Superior temporal gyrus (tissue), 1 donor: ENCODE measurements around the gene DTNB.

ENCODE experiments used
- DNase-seq: peaks from one replicate; pipeline ENCODE4 v3.0.0-alpha.2; 2016; ENCODE audit errors: extremely low spot score

DTNB gene

DNA sequence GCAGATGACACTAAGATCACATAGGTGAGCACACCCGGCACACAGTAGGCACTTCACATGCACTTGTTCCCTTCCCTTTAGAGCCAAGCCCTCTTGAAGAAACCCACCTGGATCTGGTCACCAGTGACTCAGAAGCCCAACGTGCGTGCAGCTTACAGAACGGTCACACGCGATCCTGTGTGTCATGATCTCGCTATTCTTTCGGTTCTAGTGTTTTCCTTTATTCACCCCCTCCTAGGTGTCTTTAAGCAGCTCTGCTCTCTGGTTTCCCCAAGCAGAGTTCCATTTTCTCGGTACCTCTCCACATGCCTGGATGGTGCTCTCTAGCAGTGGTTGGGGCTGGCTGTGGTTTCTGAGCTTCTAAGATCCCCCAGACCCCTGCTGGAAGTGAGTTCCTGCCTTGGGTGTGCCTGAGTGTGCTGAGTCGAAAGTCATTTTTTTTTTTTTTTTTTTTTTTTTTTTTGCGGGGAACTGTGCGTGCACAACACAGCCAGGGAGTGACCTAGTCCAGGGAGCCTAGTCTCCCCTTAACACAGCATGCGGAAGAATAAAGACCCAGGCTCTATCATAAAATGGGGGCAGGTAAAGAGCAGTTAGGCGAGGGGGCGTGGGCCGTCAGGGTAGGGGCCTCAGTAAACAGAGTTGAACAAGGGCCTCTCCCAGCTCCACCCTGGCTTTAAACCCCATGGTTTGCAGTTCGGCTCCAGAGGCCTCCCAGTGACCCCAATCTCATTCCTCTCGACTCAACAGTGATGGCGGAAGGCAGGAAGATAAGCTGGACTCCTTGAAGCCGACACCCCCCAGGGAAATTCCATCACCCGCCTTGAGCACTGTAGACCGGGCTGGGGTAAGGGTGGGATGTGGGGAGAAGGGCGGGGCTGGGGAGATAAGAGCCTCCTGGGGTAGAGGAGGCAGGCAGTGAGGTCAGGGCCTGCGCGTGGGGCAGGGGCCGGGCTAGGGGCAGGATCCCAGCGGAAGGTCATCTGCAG lies 301.8 kb downstream of the DTNB start:
- no peak for DNase-seq

DNA sequence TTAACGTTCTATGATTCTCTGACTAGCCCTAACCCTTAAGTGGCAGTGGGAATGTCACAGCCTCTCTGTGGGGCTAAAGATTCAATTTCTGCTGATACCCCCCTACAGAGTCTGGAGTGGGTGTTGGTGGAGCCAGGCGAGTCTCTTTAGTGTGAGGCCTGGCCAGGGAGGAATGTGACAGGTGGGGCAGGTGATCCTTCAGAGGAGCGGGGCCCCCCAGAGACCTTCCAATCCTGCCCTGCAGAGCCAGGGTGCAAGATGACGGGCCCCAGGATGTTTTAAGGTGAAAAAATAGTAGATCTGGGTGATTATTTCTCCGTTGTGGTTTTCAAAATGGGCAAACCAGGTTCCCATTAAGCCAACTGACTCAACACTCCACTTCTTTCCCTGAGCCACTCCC lies 303.5 kb downstream of the DTNB start:
- no peak for DNase-seq

DNA sequence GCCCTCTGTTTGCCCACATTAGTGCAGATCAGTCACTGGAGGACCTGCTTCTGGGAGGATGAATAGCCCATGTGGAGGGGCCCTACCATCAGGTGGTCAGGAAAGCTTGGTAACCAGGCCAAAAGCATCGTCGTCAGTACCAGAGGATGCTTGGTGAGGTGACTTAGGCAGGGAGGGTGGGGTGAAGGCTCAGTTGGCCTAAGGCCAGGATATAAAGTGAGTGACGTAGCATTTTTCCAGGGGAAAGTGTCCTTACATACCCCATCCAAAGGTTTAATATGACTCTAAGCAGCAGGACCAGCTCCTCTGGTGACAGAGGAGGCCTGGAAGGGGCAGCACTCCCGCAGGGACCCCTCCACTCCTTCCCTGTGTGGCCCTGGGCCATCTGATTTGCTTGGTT lies 303.9 kb downstream of the DTNB start:
- DNase-seq = no peak

DNA sequence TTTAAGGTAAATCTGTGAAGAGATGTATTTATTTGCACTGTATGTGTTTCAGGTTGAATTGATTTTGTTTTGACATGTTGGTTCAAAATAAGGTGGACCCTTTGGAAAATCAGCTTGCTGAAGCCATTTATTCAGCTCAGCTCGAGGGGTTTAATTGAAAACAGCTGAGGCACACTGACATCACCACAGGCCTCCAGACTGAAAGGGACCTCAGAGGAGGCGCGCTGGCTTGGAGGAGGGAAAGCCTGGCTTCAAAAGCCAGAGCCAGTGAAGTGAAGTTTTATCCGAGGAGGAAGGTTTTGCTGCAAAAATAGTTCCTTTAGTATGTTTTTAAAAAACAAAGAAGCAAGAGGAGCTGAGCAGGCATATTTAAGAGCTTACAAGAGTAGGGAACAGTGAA lies 304.7 kb downstream of the DTNB start:
- no peak for DNase-seq

DNA sequence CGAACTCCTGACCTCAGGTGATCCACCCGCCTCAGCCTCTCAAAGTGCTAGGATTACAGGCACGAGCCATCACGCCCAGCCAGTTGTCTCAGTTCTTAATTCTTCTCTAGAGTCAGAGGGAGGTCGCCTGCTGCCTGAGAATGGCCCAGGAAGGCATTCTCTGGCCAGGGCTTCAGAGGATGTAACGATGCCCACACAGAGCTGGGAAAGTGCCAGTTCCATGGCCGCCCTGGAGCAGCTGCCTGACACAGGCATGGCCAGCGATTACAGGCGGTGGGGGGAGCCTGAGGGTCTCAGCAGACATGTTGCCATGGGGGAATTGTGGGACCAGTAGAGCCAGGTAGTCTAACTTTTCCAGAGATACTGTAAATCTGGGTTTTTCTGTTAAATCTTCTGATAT lies 306.1 kb downstream of the DTNB start:
- DNase-seq = no peak

DNA sequence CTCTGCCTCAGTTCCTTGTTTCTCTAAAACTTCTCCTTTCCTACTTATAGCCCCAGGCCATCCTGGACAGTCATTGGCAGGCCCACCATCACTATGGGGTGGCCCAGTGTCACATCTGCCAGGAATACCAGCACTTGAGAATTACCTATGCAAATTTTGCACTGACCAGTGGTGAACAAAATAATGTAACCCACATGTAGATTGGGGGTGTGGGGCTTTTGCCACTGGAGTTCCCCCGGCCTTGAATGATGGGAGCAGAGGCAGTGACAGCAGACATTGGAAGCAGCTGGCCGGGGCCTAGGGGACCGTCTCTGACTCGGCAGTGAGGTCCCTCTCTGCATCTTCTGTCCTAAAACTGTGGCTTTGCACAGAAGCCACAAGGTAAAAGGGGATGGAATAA lies 306.7 kb downstream of the DTNB start:
- DNase-seq = no peak

DNA sequence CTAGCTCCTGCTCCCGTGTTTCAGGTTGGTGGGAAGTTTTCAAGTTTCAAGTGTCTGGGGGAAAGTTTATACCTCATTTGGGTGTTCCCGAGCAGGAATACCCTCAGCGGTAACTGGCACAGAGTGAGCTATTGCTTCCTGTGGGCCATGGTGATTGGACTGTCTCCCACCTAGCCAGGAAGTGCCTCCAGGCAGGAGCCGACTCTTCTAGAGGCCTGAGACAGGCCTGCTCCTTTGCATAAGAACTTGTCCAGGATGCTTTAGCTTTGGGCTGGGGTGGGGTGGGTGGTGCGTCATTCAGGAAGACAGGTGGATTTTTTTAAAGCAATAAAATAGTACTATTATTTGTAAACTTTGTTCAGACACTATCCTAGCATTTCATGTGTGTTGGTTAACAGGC lies 308.1 kb downstream of the DTNB start:
- no peak for DNase-seq

DNA sequence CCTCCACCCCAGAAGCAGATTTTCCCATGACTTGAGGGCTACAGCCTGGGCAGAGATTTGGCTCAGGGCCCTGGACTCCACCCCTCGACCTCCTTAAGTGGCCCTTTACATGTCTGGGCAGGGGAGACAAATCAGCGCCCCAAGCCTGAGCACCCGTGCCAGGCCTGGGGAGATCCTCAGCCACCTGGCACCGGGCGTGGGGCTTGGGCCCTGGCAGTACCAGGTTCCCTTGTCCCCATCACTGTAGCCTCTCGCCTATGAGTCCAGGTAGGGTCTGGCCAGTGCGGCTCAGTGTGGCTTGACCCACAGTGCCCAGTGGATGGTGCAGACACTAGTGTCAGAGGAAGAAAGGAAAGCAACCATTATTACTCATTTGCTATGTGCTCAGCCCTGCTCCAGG lies 309.6 kb downstream of the DTNB start:
- DNase-seq = no peak

DNA sequence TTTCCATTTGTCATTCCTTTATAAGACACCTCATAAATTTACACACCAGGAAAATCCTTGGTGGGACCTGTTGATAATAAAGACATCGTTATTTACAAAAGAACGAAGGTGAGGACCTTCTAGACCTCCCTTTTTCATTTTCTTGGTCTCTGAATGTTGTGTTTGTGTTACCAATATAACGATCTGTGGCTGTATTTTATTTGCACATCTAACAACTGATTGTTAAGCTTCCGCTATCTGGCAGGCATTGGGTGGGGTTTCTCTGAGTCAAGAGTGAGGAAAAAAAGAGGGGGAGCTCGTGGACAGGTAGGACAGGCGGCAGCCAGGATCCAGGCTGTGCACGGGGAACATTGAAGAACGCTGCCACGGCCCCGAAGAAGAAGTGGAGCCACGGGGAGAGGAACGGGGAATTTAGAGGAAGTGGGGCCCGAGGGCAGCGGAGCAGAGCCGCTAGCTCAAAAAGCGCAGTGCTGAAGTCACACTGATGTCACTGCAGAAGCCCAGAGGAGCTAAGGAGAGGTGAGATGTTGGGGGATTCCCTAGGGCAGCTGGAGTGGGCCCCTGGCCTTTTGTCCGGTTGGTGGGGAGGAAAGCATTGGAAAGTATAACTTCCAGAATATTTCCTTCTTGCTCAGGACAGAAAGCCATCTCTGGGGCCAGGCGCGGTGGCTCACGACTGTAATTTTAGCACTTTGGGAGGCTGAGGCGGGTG lies 310.8 kb downstream of the DTNB start:
- no peak for DNase-seq

DNA sequence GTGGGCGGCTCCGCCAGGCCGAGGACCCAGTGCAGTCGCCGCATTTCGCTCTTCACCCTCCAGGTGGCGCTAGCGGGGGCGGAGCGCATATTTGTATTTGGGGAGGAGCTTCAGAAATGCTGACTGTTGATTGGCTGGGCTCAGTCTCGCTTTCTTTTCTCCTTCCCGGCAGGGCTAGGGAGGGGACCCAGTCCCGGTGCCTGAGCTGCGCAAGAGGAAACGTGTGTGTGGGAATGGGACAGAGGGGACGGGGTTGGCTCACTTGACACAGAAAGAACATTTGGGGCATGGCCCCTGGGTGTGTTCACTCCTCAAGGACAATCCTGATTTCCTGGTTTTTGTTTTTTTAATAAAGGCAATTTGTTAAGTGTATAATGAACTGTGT lies 311.3 kb downstream of the DTNB start:
- DNase-seq = peak; percentile 98

DNA sequence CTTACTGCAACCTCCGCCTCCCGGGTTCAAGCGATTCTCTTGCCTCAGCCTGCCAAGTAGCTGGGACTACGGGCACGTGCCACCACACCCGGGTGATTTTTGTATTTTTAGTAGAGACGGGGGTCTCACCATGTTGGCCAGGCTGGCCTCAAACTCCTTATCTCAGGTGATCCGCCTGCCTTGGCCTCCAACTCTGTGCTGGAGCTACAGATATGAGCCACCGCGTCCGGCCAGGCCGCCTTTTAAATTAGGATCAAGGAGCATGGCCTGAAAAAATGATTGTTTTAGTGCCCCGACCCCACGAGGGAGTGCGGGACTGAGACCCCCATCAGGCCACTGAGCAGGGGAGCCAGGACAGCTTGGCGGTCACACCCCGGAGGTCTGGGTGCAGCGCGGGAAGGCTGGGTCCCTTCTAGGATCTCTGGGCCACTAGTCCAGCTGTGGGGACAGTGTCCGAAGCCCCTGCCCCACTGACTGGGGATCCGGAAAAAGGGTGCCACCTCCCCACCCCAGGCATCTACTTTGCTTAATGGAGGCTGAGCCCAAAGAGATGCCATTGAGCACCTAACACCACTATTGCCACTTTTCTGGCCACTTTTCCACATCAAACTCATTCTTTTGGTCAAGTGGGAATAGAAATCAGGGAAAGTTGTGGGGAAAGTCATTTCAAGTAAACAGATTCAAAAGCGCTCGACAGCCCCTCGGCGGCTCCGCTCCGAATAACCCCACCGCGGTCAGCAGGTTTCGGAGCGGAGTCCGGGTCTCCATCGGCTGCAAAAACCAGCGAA lies 311.9 kb downstream of the DTNB start:
- DNase-seq = no peak

DNA sequence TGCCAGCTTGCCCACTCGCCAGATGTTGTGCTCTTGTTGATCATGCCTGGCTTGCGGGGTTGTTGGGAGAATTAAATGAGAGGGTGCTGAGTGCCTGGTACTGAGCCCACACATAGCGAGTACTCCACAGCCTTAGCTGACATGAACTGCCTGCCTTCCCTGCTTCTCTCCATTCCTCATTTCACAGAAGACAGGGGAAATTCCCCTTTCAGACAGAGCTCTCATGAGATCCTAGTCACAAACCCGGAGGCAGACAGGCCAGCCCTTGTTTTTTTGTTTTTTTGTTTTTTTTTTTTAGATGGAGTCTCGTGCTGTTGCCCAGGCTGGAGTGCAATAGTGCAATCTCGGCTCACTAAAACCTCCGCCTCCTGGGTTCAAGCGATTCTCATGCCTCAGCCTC lies 314.5 kb downstream of the DTNB start:
- DNase-seq = no peak

DNA sequence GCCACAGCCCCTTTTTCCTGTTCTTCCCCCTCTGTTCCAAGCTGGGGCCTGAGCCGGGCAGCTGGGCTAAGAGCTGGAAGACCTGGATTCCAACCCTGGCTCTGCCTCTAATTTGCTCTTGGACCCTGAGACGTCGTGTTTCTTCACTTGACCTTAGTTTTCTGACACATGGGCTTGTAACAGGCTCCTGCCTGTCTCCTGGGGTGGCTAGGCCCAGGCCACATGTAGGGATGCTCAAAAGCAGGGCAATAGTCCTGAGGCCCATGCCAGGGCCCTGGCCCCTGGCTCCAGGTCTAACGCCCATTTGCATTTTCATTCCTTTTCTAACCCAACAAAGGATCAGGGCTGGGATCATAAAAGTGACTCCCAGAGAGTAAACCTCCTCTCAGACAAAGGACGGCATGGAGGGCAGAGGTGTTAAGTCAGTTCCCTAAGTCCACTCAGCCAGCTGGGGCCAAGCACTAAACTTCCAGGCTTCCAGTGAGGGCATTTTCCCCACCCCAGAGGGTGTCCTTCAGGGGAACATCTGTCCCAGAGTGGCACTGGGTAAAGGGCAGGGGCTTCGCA lies 315.0 kb downstream of the DTNB start:
- DNase-seq = no peak

DNA sequence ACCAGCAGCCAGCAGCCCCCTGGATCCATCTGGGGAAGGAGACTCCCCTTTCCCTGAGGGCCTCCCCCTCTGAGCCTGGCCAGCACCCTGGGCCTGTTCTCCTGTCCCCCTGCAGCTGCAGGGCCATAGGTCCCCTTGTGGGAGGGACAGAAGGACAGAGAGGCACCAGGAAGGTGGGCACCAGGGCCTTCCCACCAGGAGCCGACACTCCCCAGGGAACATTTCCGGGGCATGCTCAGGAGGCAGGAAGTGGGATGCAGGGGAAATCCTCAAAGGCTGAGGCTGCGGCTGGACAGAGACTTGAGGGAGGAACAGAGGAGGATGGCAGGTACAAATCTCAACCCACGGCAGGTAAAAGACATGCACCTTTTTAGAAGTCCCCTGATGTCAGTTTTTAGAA lies 317.3 kb downstream of the DTNB start:
- no peak for DNase-seq

DNA sequence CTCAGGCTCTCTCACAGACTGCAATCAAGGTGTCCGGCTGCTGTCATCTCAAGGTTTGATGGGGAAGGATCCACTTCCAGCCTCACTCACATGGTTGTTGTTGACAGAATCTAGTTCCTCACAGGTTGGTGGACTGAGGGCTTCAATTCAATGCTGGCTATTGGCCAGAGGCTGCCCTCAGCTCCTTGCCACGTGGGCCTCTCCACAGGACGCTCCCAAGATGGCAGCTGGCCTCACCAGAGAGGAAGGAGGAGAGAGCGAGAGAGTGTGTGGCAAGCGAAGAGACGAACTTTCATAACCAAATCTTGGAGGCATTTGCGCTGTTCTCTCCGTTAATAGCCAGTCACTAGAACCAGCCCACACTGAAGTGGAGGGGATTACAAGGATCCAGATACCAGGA lies 318.1 kb downstream of the DTNB start:
- no peak for DNase-seq

DNA sequence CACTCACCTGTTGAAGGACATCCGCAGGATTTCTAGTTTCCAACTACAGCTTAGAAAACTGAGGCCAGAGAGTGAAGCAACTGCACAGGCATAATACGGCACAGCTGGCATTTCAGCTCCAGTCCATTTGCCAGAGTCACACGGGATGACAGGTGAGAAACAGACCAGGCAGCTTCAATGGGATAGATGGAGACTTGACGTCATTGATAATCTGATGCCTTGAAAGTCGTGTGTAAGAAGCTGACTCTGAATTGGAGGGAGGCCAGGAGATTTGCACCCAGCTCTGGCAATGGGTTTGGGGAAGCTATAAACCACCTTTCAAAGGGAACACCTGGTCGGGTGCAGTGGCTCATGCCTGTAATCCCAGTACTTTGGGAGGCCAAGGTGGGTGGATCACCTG lies 319.3 kb downstream of the DTNB start:
- DNase-seq = no peak

DNA sequence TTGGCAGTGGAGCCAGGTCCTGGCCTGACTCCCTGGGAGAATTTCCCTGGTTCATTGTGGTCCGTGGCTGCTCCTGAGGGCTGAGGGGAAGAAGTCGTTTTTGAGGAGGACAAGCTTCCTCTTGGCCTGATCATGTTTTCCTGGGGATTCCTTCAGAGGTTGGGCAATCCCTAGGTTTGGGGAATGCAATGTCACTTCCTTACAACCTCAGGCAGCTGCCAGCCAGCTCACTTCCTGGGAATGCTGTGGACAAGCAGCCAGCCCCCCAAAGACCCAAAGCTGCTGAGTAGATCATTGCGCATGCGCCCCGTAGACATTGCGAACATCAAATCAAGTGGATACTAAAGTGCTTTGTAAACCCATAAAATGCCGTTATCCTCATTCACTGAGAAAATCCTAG lies 324.0 kb downstream of the DTNB start:
- no peak for DNase-seq

DNA sequence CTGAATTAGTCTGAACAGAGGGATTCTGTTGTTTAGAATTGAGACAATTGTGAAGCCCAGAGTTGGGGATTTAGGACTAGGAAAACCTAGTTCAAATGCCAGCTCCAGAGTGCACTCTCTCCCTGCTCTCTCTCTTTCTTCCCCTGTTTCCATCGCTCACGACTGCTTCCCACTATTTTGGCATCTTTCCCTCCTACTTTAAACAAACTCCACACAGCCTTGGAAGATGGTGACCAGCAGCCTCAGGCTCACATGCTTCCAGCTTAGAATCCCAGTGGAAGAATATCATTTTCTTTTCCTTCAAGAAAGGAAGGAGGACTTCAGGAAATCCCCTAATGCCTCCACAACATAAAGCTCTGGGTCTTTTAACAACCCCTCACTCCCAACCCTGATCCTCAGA lies 325.5 kb downstream of the DTNB start:
- DNase-seq = no peak

DNA sequence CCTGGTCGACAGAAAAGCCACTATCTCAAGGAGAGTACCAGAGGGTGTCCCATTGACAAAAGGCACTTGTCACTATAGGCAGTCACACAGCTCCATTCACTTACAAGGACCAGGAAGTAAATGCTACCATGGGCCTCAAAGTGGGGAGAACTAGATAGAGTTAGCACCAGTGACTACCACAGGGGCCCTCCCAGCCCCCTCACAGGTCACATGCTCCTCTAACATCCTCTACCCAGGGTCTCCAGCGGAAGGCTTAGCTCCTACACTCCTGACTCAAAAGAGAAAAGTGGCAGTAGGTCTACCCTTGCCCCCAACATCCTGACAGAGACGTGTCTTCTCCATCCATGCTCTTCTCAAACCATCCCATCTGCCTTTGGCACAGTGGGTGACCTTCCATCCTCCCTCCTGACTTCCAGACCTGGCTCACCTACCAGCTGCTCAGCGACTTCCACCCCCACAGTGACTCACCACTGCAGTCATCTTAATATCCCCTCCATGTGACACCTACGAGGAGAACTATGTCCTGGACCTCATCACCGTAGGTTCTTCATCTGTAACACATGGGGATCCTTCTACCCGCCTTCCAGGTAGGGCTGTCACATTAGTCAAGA lies 326.1 kb downstream of the DTNB start:
- no peak for DNase-seq

DNA sequence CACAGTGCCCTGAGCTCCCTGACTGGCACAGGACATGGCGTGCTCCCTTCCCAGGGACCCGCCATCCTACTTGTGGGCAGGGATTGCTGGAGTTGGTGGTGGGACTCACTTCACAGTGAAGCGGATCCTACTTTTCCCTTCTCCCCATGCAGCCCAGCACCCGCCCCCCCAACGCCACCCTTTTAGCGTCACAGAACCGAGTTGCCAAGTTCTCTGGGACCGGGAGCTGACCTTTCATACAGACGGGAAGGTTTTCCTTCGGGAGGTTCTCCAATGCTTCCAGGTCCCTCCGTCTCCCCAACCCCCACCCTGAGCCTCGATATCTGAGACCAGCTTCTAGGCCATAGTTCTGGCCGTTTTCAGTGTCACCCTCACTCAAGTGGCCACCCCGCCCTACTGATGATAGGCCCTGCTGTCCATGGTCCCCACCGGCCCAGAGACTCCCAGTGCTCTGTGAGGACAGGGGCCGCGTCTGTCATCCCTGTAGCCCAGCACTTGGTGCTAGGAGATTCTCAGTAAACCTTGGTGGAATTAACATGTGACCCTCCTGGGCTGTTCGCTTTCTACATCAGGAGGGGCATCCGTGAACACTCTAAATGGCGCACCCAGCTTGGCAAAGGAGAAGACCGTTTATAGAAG lies 330.1 kb downstream of the DTNB start:
- DNase-seq = no peak
